OCI-LY7 (cell line): ENCODE measurements around the gene SLC37A1. TPM values are rescaled to one million over a fixed set of nuclear protein-coding genes. Genes with fewer than 3 reads are reported as not detected.

Experiments
- BruUV-seq: library from RNA; stranded (reverse); fragments of 400-500 nt; replicated peaks from 2 replicates; lab custom pipeline; 2021; lab: Mats Ljungman, UMichigan
- CTCF ChIA-PET: fragments of 300-600 bp; sonication (Branson Sonifier 250); formaldehyde crosslinking; loops from one replicate; lab custom pipeline; 2022; ENCODE audit warnings: antibody characterized with exemption; ENCODE audit not compliant: unreplicated experiment; lab: Charles Lee
- POLR2A ChIA-PET: fragments of 300-600 bp; sonication (Branson Sonifier 250); formaldehyde crosslinking; loops from one replicate; lab custom pipeline; 2022; ENCODE audit warnings: antibody characterized with exemption; lab: Charles Lee
- DNase-seq: peaks from one replicate; pipeline ENCODE4 v3.0.0-alpha.2; 2015; ENCODE audit warnings: low spot score
- H2AFZ ChIP-seq: fragments of 200-600 bp; sonication (generic), shearing (Covaris generic); 2 replicates; pipeline ENCODE4 v1.6.1; 2014; ENCODE audit warnings: mild to moderate bottlenecking, antibody characterized with exemption, low read length, moderate library complexity
- H3K27ac ChIP-seq: fragments of 200-600 bp; sonication (generic); 2 replicates; pipeline ENCODE4 v1.5.1; 2014; ENCODE audit warnings: mixed run types, low read depth, mild to moderate bottlenecking, moderate library complexity, low read length, inconsistent platforms; ENCODE audit not compliant: poor library complexity, severe bottlenecking
- H3K36me3 ChIP-seq: fragments of 200-600 bp; sonication (generic); 2 replicates; pipeline ENCODE4 v1.6.1; 2014; ENCODE audit warnings: mild to moderate bottlenecking, antibody characterized with exemption, low read length, moderate library complexity, mixed read lengths; ENCODE audit not compliant: insufficient read depth
- H3K4me1 ChIP-seq: fragments of 200-600 bp; sonication (generic); 2 replicates; pipeline ENCODE4 v1.5.1; 2014; ENCODE audit warnings: mild to moderate bottlenecking, low read length; ENCODE audit not compliant: insufficient read depth, poor library complexity, severe bottlenecking
- H3K4me2 ChIP-seq: fragments of 200-600 bp; sonication (generic); 2 replicates; pipeline ENCODE4 v1.6.1; 2014; ENCODE audit warnings: mild to moderate bottlenecking, low read length
- H3K4me3 ChIP-seq: fragments of 200-600 bp; sonication (generic); 2 replicates; pipeline ENCODE4 v1.5.1; 2014; ENCODE audit warnings: mild to moderate bottlenecking, low read depth, low read length; ENCODE audit not compliant: poor library complexity, severe bottlenecking
- H3K79me2 ChIP-seq: fragments of 200-600 bp; sonication (generic); 2 replicates; pipeline ENCODE4 v1.6.1; 2016; ENCODE audit warnings: low read depth, mild to moderate bottlenecking, low read length, moderate library complexity, mixed read lengths; ENCODE audit not compliant: insufficient read depth
- H3K9me2 ChIP-seq: fragments of 200-600 bp; sonication (generic); 2 replicates; pipeline ENCODE4 v1.6.1; 2016; ENCODE audit warnings: mild to moderate bottlenecking, low read length, mixed read lengths; ENCODE audit not compliant: insufficient read depth
- H3K9me3 ChIP-seq: fragments of 200-600 bp; sonication (generic); 2 replicates; pipeline ENCODE4 v1.6.1; 2014; ENCODE audit warnings: mild to moderate bottlenecking, mixed run types, low read length, mixed read lengths
- H4K20me1 ChIP-seq: fragments of 200-600 bp; sonication (generic); 2 replicates; pipeline ENCODE4 v1.6.1; 2014; ENCODE audit warnings: mild to moderate bottlenecking, antibody characterized with exemption, low read length, moderate library complexity, mixed read lengths; ENCODE audit not compliant: insufficient read depth
- CTCF ChIP-seq: fragments of 200-600 bp; sonication (generic); conservative IDR thresholded peaks from 2 replicates; pipeline ENCODE4 v1.5.1; 2014; ENCODE audit warnings: mild to moderate bottlenecking, antibody characterized with exemption, low read length, moderate library complexity, mixed read lengths
- EZH2phosphoT487 ChIP-seq: fragments of 200-600 bp; sonication (generic); IDR thresholded peaks from 2 replicates; pipeline ENCODE4 v1.6.1; 2018; ENCODE audit warnings: low read depth, borderline replicate concordance, mild to moderate bottlenecking, mixed run types, antibody characterized with exemption, low read length, moderate library complexity, mixed read lengths
- intact Hi-C: fragments of 100-400 bp; cut with micrococcal nuclease; formaldehyde crosslinking; loops from one replicate; pipeline ENCODE4 v1.10.0; 2022; ENCODE audit not compliant: unreplicated experiment
- total RNA-seq, 2 experiments: library from RNA; depleted of rRNA in 1 of 2; stranded (reverse); fragments of >200 nt in 1 of 2; shearing (Covaris generic) in 1 of 2; gene quantifications; 2 replicates each; pipeline ENCODE4 v1.2.3, GENCODE V29; 2014 to 2022

SLC37A1 gene
- total RNA-seq, 2 experiments from 2014 or later, result 22.5 to 27.6 TPM

DNA sequence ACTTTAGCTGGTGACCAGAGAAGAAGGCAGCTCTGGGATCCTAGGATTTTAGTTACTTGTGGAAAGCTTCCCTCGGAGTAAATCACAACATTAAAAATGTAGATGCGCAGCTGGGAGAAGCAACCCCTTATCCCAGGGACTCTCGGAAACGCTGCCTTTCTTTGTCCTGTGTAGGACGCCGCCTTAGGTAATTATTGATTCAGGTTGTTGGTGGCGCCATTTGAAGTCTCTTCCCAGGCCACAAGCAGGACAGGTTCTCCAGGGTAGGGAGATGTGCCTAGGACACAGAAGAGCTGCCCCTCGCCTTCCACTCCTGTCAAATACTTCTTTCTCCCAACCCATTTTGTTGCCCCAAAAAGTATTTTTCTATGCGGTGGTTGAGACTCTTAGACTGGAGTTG, 10.3 kb downstream of the SLC37A1 start:
- H3K4me1 ChIP-seq, result peaks cover 57% of the 10 kb centered on the region
- no peaks in the 10 kb centered on the region for H3K9me2 ChIP-seq
- H3K4me3 ChIP-seq, result peak overlapping the region; percentile 53
- no peaks in the 10 kb centered on the region for H3K9me3 ChIP-seq
- H3K36me3 ChIP-seq, result peaks cover 89% of the 10 kb centered on the region
- ChIA-PET CTCF (no interaction called here), POLR2A (interaction anchor here (0.6 to 1.3 kb wide), 3 partner anchors 12 to 125 kb away, joined by 3 to 4 read pairs (median 3); no protein-coding TSS in a partner anchor)
- no peaks in the 10 kb centered on the region for H4K20me1 ChIP-seq
- H3K79me2 ChIP-seq, result peaks cover 38% of the 10 kb centered on the region; the same call in 1 of the 2 replicates
- TF ChIP-seq CTCF, result no peak; the same call in 1 of the 2 replicates
- TF ChIP-seq EZH2phosphoT487, result no peak
- peak overlapping the region; percentile 97 for H3K4me2 ChIP-seq
- no peak for DNase-seq
- intact Hi-C loops, result no loop called here
- H3K27ac ChIP-seq, result peak overlapping the region; percentile 98
- H2AFZ ChIP-seq, result peak overlapping the region; percentile 70; the same call in 1 of the 2 replicates
- BruUV-seq, result no TSS peak

- Histone ChIP-seq H3K79me2 (peaks cover 43% of the 10 kb centered on the region), H3K27ac (peak overlapping the region; percentile 98), H2AFZ (peak overlapping the region; percentile 70), H3K4me1 (peaks cover 63% of the 10 kb centered on the region), H3K4me3 (peak overlapping the region; percentile 53), H3K36me3 (peaks cover 91% of the 10 kb centered on the region), H3K9me2 (no peaks in the 10 kb centered on the region), H3K4me2 (peak overlapping the region; percentile 97), H4K20me1 (no peaks in the 10 kb centered on the region), H3K9me3 (no peaks in the 10 kb centered on the region)
- ChIA-PET POLR2A (interaction anchor here (0.6 to 1.3 kb wide), 3 partner anchors 18 to 291 kb away, joined by 3 read pairs; no protein-coding TSS in a partner anchor), CTCF (no interaction called here)
- TF ChIP-seq EZH2phosphoT487 (no peak), CTCF (no peak)
- no TSS peak for BruUV-seq
- intact Hi-C loops, result loop anchor here (5.0 kb wide), 1 partner anchor 38 kb away; no protein-coding TSS in a partner anchor
- peak; percentile 85 for DNase-seq
Observed at GRCh38 chr21:42524341-42525028, 10.8 kb downstream of the SLC37A1 start.
